GM18861 (cell line): Measurements from ENCODE around the gene BLVRA.
A peak's percentile ranks its signal among the peaks of the same experiment; 100 is the strongest.
"Not testable (repeated sequence)": the region's sequence is repeated elsewhere in the genome, so short reads cannot be mapped to it uniquely, and the experiment has no call there.

Experiments
- ATAC-seq: cut with Tn5 transposase; IDR thresholded peaks from one replicate; pipeline ENCODE4 v1.9.1; 2021; ENCODE audit not compliant: unreplicated experiment

Gene BLVRA

GRCh38 chr7:43768887-43769272 lies 10.4 kb downstream of the BLVRA start:
- ATAC-seq: no peak

GRCh38 chr7:43769281-43769680 lies 10.8 kb downstream of the BLVRA start:
- no peak for ATAC-seq

- no peak for ATAC-seq
Observed at GRCh38 chr7:43769791-43770465, 11.4 kb downstream of the BLVRA start.

- no peak for ATAC-seq
Observed at GRCh38 chr7:43771128-43771527, 12.6 kb downstream of the BLVRA start.

GRCh38 chr7:43771573-43771972 lies 13.1 kb downstream of the BLVRA start:
- ATAC-seq: no peak

GRCh38 chr7:43773268-43773667 lies 14.8 kb downstream of the BLVRA start:
- ATAC-seq: not testable (repeated sequence)

- ATAC-seq: not testable (repeated sequence)
Observed at GRCh38 chr7:43775255-43775654, 16.8 kb downstream of the BLVRA start.

GRCh38 chr7:43778293-43779044 lies 20.0 kb downstream of the BLVRA start:
- not testable (repeated sequence) for ATAC-seq

- no peak for ATAC-seq
Observed at GRCh38 chr7:43779045-43779812, 20.7 kb downstream of the BLVRA start.

GRCh38 chr7:43781726-43782607 lies 23.5 kb downstream of the BLVRA start:
- ATAC-seq: no peak

- ATAC-seq: no peak
Observed at GRCh38 chr7:43782768-43783555, 24.5 kb downstream of the BLVRA start.

- ATAC-seq: no peak
Observed at GRCh38 chr7:43784030-43784584, 25.6 kb downstream of the BLVRA start.

GRCh38 chr7:43784585-43785087 lies 26.2 kb downstream of the BLVRA start:
- peak; percentile 99 for ATAC-seq

GRCh38 chr7:43785420-43785819 lies 26.9 kb downstream of the BLVRA start:
- ATAC-seq: no peak

GRCh38 chr7:43787771-43788170 lies 29.3 kb downstream of the BLVRA start:
- ATAC-seq: no peak

GRCh38 chr7:43790006-43790405 lies 31.5 kb downstream of the BLVRA start:
- no peak for ATAC-seq

- no peak for ATAC-seq
Observed at GRCh38 chr7:43790834-43791233, 32.4 kb downstream of the BLVRA start.

- no peak for ATAC-seq
Observed at GRCh38 chr7:43791665-43792064, 33.2 kb downstream of the BLVRA start.

GRCh38 chr7:43792471-43793150 lies 34.1 kb downstream of the BLVRA start:
- ATAC-seq: no peak
